Liver (tissue), 3 donors: Measurements from ENCODE around the gene GMDS.

ENCODE experiments used
- FOXA1 ChIP-seq: IDR thresholded peaks from 2 replicates; pipeline ENCODE4 v1.6.1; 2016; ENCODE audit warnings: antibody characterized with exemption
- JUND ChIP-seq, 2 donors: IDR thresholded peaks; 2 replicates each; pipeline ENCODE4 v1.6.1; 2016; ENCODE audit warnings: antibody characterized with exemption in 2 of 2
- RAD21 ChIP-seq, 2 donors: IDR thresholded peaks; 2 replicates each; pipeline ENCODE4 v1.6.1; 2016; ENCODE audit warnings: antibody characterized with exemption in 2 of 2, mild to moderate bottlenecking in 2 of 2
- TAF1 ChIP-seq: conservative IDR thresholded peaks from 2 replicates; pipeline ENCODE4 v1.6.1; 2016; ENCODE audit warnings: antibody characterized with exemption, mild to moderate bottlenecking
- TF ChIP-seq, protein P1 (sequence below): fragments of 150-350 bp; IDR thresholded peaks from 2 replicates; pipeline ENCODE4 v1.5.1; 2017; ENCODE audit warnings: improper control_type of control experiment, low read depth, low read length; ENCODE audit not compliant: missing input control
- TF ChIP-seq, protein P2 (sequence below): IDR thresholded peaks from 2 replicates; pipeline ENCODE4 v1.6.1; 2016; ENCODE audit warnings: antibody characterized with exemption, mild to moderate bottlenecking
- donor health status: healthy.
- donor health status: healthy.

DNA sequence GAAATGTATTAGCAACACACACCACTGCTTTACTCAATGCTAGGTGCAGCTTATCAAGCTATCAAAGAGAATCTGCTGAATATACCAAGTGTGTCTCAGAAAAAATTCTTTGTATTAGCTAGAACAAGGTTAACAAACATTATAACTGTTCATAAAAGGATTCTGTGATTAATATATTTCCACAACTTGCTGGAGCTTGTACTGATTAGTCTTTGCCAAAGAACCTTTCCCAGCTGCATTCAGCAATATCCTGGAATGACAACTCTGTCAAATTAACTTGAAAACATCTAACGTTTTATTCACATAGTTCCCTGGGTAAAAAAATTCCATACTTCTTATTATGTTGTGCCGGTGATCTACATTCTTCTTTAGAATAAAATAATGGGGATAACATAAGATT is 383.0 kb downstream of the GMDS start:
- TF ChIP-seq, protein P1, sequence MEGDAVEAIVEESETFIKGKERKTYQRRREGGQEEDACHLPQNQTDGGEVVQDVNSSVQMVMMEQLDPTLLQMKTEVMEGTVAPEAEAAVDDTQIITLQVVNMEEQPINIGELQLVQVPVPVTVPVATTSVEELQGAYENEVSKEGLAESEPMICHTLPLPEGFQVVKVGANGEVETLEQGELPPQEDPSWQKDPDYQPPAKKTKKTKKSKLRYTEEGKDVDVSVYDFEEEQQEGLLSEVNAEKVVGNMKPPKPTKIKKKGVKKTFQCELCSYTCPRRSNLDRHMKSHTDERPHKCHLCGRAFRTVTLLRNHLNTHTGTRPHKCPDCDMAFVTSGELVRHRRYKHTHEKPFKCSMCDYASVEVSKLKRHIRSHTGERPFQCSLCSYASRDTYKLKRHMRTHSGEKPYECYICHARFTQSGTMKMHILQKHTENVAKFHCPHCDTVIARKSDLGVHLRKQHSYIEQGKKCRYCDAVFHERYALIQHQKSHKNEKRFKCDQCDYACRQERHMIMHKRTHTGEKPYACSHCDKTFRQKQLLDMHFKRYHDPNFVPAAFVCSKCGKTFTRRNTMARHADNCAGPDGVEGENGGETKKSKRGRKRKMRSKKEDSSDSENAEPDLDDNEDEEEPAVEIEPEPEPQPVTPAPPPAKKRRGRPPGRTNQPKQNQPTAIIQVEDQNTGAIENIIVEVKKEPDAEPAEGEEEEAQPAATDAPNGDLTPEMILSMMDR = no peak
- TF ChIP-seq RAD21 (IDR thresholded peaks at IDR 0.05) (no peak), TAF1 (no peak), JUND (IDR thresholded peaks at IDR 0.05) (no peak), FOXA1 (no peak)
- TF ChIP-seq, protein P2, sequence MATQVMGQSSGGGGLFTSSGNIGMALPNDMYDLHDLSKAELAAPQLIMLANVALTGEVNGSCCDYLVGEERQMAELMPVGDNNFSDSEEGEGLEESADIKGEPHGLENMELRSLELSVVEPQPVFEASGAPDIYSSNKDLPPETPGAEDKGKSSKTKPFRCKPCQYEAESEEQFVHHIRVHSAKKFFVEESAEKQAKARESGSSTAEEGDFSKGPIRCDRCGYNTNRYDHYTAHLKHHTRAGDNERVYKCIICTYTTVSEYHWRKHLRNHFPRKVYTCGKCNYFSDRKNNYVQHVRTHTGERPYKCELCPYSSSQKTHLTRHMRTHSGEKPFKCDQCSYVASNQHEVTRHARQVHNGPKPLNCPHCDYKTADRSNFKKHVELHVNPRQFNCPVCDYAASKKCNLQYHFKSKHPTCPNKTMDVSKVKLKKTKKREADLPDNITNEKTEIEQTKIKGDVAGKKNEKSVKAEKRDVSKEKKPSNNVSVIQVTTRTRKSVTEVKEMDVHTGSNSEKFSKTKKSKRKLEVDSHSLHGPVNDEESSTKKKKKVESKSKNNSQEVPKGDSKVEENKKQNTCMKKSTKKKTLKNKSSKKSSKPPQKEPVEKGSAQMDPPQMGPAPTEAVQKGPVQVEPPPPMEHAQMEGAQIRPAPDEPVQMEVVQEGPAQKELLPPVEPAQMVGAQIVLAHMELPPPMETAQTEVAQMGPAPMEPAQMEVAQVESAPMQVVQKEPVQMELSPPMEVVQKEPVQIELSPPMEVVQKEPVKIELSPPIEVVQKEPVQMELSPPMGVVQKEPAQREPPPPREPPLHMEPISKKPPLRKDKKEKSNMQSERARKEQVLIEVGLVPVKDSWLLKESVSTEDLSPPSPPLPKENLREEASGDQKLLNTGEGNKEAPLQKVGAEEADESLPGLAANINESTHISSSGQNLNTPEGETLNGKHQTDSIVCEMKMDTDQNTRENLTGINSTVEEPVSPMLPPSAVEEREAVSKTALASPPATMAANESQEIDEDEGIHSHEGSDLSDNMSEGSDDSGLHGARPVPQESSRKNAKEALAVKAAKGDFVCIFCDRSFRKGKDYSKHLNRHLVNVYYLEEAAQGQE = no peak
